ENCODE data around the gene CCM2. TPM values are rescaled to one million over a fixed set of nuclear protein-coding genes. Genes with fewer than 3 reads are reported as not detected.

The CCM2 gene
- total and polyA plus RNA-seq, 2 experiments from 2014 or later = 24.9 to 40.1 TPM

DNA sequence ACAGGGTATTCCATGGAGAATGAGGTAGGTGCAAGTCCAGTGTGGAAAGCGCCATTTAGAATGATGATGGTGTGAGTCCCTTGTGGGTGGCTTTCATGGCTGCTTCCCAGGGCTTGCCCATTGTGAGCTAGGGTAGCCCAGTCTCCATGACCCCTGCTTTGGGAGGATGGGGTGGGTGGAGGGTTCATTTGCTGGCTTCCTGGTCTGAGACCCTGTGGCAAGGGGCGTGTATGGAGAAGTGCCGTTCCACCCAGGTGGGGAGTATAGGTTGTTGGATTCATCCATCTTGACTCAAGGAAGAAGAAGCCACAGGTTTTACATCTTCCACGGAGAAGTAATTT, 27.7 kb downstream of the CCM2 start:
- Mint-ChIP-seq H3K27me3 (ENCODE audit: insufficient read depth, low read depth, poor library complexity) (no peaks in the 10 kb centered on the region), H3K4me1 (peaks cover 8% of the 10 kb centered on the region; the same call in 2 of the 3 replicates), H3K27ac (no peak overlapping the region), H3K36me3 (ENCODE audit: low read depth) (0 out of 3 replicates have a peak, but pooled peaks cover 2% of the 10 kb centered on the region), H3K4me3 (no peak overlapping the region), H3K9me3 (no peaks in the 10 kb centered on the region)
- TF ChIP-seq ZNF114 (CRISPR knock-in tag; IDR thresholded peaks at IDR 0.05) (no peak), EZH2phosphoT487 (IDR thresholded peaks at IDR 0.05; ENCODE audit: unreplicated experiment) (no peak), NANOG (IDR thresholded peaks at IDR 0.05; ENCODE audit: borderline replicate concordance) (no peak), CREB1 (CRISPR knock-in tag; IDR thresholded peaks at IDR 0.05; ENCODE audit: low read depth) (no peak), JUNB (IDR thresholded peaks at IDR 0.05; ENCODE audit: unreplicated experiment) (no peak), POLR2AphosphoS5 (IDR thresholded peaks at IDR 0.05; ENCODE audit: low read depth) (no peak), STAT1 (IDR thresholded peaks at IDR 0.05; ENCODE audit: unreplicated experiment) (no peak), EZH2 (IDR thresholded peaks at IDR 0.05; ENCODE audit: low read depth, unreplicated experiment) (no peak), ZNF331 (CRISPR knock-in tag; IDR thresholded peaks at IDR 0.05; ENCODE audit: low read depth) (no peak)
- TF ChIP-seq, protein P1, sequence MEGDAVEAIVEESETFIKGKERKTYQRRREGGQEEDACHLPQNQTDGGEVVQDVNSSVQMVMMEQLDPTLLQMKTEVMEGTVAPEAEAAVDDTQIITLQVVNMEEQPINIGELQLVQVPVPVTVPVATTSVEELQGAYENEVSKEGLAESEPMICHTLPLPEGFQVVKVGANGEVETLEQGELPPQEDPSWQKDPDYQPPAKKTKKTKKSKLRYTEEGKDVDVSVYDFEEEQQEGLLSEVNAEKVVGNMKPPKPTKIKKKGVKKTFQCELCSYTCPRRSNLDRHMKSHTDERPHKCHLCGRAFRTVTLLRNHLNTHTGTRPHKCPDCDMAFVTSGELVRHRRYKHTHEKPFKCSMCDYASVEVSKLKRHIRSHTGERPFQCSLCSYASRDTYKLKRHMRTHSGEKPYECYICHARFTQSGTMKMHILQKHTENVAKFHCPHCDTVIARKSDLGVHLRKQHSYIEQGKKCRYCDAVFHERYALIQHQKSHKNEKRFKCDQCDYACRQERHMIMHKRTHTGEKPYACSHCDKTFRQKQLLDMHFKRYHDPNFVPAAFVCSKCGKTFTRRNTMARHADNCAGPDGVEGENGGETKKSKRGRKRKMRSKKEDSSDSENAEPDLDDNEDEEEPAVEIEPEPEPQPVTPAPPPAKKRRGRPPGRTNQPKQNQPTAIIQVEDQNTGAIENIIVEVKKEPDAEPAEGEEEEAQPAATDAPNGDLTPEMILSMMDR (conservative IDR thresholded peaks at IDR 0.05; ENCODE audit: low read depth in 2 of 2) = no peak
- TF ChIP-seq, protein P2, sequence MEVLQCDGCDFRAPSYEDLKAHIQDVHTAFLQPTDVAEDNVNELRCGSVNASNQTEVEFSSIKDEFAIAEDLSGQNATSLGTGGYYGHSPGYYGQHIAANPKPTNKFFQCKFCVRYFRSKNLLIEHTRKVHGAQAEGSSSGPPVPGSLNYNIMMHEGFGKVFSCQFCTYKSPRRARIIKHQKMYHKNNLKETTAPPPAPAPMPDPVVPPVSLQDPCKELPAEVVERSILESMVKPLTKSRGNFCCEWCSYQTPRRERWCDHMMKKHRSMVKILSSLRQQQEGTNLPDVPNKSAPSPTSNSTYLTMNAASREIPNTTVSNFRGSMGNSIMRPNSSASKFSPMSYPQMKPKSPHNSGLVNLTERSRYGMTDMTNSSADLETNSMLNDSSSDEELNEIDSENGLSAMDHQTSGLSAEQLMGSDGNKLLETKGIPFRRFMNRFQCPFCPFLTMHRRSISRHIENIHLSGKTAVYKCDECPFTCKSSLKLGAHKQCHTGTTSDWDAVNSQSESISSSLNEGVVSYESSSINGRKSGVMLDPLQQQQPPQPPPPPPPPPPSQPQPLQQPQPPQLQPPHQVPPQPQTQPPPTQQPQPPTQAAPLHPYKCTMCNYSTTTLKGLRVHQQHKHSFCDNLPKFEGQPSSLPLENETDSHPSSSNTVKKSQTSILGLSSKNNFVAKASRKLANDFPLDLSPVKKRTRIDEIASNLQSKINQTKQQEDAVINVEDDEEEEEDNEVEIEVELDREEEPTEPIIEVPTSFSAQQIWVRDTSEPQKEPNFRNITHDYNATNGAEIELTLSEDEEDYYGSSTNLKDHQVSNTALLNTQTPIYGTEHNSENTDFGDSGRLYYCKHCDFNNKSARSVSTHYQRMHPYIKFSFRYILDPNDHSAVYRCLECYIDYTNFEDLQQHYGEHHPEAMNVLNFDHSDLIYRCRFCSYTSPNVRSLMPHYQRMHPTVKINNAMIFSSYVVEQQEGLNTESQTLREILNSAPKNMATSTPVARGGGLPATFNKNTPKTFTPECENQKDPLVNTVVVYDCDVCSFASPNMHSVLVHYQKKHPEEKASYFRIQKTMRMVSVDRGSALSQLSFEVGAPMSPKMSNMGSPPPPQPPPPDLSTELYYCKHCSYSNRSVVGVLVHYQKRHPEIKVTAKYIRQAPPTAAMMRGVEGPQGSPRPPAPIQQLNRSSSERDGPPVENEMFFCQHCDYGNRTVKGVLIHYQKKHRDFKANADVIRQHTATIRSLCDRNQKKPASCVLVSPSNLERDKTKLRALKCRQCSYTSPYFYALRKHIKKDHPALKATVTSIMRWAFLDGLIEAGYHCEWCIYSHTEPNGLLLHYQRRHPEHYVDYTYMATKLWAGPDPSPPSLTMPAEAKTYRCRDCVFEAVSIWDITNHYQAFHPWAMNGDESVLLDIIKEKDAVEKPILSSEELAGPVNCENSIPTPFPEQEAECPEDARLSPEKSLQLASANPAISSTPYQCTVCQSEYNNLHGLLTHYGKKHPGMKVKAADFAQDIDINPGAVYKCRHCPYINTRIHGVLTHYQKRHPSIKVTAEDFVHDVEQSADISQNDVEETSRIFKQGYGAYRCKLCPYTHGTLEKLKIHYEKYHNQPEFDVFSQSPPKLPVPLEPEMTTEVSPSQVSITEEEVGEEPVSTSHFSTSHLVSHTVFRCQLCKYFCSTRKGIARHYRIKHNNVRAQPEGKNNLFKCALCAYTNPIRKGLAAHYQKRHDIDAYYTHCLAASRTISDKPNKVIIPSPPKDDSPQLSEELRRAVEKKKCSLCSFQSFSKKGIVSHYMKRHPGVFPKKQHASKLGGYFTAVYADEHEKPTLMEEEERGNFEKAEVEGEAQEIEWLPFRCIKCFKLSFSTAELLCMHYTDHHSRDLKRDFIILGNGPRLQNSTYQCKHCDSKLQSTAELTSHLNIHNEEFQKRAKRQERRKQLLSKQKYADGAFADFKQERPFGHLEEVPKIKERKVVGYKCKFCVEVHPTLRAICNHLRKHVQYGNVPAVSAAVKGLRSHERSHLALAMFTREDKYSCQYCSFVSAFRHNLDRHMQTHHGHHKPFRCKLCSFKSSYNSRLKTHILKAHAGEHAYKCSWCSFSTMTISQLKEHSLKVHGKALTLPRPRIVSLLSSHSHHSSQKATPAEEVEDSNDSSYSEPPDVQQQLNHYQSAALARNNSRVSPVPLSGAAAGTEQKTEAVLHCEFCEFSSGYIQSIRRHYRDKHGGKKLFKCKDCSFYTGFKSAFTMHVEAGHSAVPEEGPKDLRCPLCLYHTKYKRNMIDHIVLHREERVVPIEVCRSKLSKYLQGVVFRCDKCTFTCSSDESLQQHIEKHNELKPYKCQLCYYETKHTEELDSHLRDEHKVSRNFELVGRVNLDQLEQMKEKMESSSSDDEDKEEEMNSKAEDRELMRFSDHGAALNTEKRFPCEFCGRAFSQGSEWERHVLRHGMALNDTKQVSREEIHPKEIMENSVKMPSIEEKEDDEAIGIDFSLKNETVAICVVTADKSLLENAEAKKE (CRISPR knock-in tag; IDR thresholded peaks at IDR 0.05) = no peak
- TF ChIP-seq, protein P3, sequence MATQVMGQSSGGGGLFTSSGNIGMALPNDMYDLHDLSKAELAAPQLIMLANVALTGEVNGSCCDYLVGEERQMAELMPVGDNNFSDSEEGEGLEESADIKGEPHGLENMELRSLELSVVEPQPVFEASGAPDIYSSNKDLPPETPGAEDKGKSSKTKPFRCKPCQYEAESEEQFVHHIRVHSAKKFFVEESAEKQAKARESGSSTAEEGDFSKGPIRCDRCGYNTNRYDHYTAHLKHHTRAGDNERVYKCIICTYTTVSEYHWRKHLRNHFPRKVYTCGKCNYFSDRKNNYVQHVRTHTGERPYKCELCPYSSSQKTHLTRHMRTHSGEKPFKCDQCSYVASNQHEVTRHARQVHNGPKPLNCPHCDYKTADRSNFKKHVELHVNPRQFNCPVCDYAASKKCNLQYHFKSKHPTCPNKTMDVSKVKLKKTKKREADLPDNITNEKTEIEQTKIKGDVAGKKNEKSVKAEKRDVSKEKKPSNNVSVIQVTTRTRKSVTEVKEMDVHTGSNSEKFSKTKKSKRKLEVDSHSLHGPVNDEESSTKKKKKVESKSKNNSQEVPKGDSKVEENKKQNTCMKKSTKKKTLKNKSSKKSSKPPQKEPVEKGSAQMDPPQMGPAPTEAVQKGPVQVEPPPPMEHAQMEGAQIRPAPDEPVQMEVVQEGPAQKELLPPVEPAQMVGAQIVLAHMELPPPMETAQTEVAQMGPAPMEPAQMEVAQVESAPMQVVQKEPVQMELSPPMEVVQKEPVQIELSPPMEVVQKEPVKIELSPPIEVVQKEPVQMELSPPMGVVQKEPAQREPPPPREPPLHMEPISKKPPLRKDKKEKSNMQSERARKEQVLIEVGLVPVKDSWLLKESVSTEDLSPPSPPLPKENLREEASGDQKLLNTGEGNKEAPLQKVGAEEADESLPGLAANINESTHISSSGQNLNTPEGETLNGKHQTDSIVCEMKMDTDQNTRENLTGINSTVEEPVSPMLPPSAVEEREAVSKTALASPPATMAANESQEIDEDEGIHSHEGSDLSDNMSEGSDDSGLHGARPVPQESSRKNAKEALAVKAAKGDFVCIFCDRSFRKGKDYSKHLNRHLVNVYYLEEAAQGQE (IDR thresholded peaks at IDR 0.05; ENCODE audit: unreplicated experiment) = no peak
- TF ChIP-seq, protein P4, sequence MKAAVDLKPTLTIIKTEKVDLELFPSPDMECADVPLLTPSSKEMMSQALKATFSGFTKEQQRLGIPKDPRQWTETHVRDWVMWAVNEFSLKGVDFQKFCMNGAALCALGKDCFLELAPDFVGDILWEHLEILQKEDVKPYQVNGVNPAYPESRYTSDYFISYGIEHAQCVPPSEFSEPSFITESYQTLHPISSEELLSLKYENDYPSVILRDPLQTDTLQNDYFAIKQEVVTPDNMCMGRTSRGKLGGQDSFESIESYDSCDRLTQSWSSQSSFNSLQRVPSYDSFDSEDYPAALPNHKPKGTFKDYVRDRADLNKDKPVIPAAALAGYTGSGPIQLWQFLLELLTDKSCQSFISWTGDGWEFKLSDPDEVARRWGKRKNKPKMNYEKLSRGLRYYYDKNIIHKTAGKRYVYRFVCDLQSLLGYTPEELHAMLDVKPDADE (IDR thresholded peaks at IDR 0.05) = no peak
- Histone ChIP-seq H3K36me3 (ENCODE audit: insufficient read depth) (no peaks in the 10 kb centered on the region; the same call in 1 of the 2 replicates), H3F3A (replicated peaks; ENCODE audit: low read depth) (no peaks in the 10 kb centered on the region), H3K9me2 (ENCODE audit: insufficient read depth) (no peaks in the 10 kb centered on the region), H3K4me3 (no peak overlapping the region), H4K20me1 (replicated peaks; ENCODE audit: insufficient read depth) (peaks cover 13% of the 10 kb centered on the region; the same call in 1 of the 2 replicates), H3K4me1 (ENCODE audit: insufficient read depth) (no peaks in the 10 kb centered on the region), H3K4me2 (no peak overlapping the region), H3K27me3 (ENCODE audit: insufficient read depth) (no peaks in the 10 kb centered on the region), H3K27ac (ENCODE audit: low read depth) (no peak overlapping the region), H3K79me2 (replicated peaks; ENCODE audit: insufficient read depth) (peaks cover 58% of the 10 kb centered on the region), H2AFZ (no peak overlapping the region)
- ATAC-seq = no peak
- DNase-seq (ENCODE audit: low spot score) = no peak

Data from GM23338 (cell line).